CD4-positive, CD25-positive, alpha-beta regulatory T cell (primary cell): ENCODE data around the gene ZNF350. TPM values are rescaled to one million over a fixed set of nuclear protein-coding genes. Genes with fewer than 3 reads are reported as not detected.
"Not testable (repeated sequence)": the region's sequence is repeated elsewhere in the genome, so short reads cannot be mapped to it uniquely, and the experiment has no call there.

Experiments
- ATAC-seq, 2 donors: fragments of 150-1000 bp; cut with Tn5 transposase; one replicate each; pipeline ENCODE4 v1.10.0; 2021; ENCODE audit warnings: low read depth in 2 of 2, moderate number of reproducible peaks in 2 of 2, moderate library complexity in 1 of 2
- DNase-seq, 3 donors: peaks; one replicate each; pipeline versions ENCODE4 v3.0.0 to v3.0.0-alpha.2; 2012 to 2022; ENCODE audit warnings: mixed read lengths in 1 of 3
- H3K27ac ChIP-seq: one replicate; pipeline ENCODE4 v1.7.0; 2013; ENCODE audit warnings: mild to moderate bottlenecking, low read length; ENCODE audit not compliant: insufficient read depth, poor library complexity, severe bottlenecking
- H3K27me3 ChIP-seq: one replicate; pipeline ENCODE4 v1.7.0; 2013; ENCODE audit warnings: low read length; ENCODE audit not compliant: control insufficient read depth, insufficient read depth
- H3K36me3 ChIP-seq: one replicate; pipeline ENCODE4 v1.7.0; 2013; ENCODE audit warnings: mild to moderate bottlenecking, low read length, moderate library complexity; ENCODE audit not compliant: control insufficient read depth, insufficient read depth
- H3K4me1 ChIP-seq: 2 replicates; pipeline ENCODE4 v1.7.0; 2013; ENCODE audit warnings: mild to moderate bottlenecking, low read length; ENCODE audit not compliant: insufficient read depth, control insufficient read depth, poor library complexity, severe bottlenecking
- H3K4me3 ChIP-seq: one replicate; pipeline ENCODE4 v1.7.0; 2013; ENCODE audit warnings: low read depth, mild to moderate bottlenecking, low read length, moderate library complexity
- H3K9me3 ChIP-seq, 2 experiments: 1 replicate in 1 of 2; 2 replicates in 1 of 2; pipeline ENCODE4 v1.7.0; 2013; ENCODE audit warnings: low read length in 2 of 2, mild to moderate bottlenecking in 1 of 2, moderate library complexity in 1 of 2; ENCODE audit not compliant: control insufficient read depth in 2 of 2
- H3K27ac Mint-ChIP-seq, 3 donors: one replicate each; pipeline ENCODE4 v1.8.0; 2020 to 2022; ENCODE audit warnings: mild to moderate bottlenecking in 3 of 3, mixed read lengths in 3 of 3, moderate library complexity in 2 of 3
- H3K27me3 Mint-ChIP-seq: one replicate; pipeline ENCODE4 v1.8.0; 2022; ENCODE audit warnings: mild to moderate bottlenecking, mixed read lengths
- H3K36me3 Mint-ChIP-seq: one replicate; pipeline ENCODE4 v1.8.0; 2020; ENCODE audit warnings: mixed read lengths
- H3K4me1 Mint-ChIP-seq, 4 donors: one replicate each; pipeline ENCODE4 v1.8.0; 2020 to 2022; ENCODE audit warnings: mixed read lengths in 4 of 4, mild to moderate bottlenecking in 1 of 4
- H3K4me3 Mint-ChIP-seq, 4 donors: one replicate each; pipeline ENCODE4 v1.8.0; 2020 to 2022; ENCODE audit warnings: mild to moderate bottlenecking in 4 of 4, mixed read lengths in 4 of 4, moderate library complexity in 3 of 4
- H3K9me3 Mint-ChIP-seq, 7 donors: one replicate each; pipeline ENCODE4 v1.8.0; 2020 to 2022; ENCODE audit warnings: mixed read lengths in 7 of 7, mild to moderate bottlenecking in 3 of 7, moderate library complexity in 2 of 7
- polyA plus RNA-seq, 4 donors: library from polyadenylated mRNA; unstranded; fragments of 300-500 nt; fragmentation: Illumina TruSeq; gene quantifications; one replicate each; pipeline ENCODE4 v1.2.3, GENCODE V29; 2021
- total RNA-seq: library from RNA; stranded (reverse); gene quantifications from one replicate; pipeline ENCODE4 v1.2.3, GENCODE V29; 2022

ZNF350 gene
- total and polyA plus RNA-seq, 5 donors from 2014 or later = 15.5 to 25.4 (median 19.8) TPM

DNA sequence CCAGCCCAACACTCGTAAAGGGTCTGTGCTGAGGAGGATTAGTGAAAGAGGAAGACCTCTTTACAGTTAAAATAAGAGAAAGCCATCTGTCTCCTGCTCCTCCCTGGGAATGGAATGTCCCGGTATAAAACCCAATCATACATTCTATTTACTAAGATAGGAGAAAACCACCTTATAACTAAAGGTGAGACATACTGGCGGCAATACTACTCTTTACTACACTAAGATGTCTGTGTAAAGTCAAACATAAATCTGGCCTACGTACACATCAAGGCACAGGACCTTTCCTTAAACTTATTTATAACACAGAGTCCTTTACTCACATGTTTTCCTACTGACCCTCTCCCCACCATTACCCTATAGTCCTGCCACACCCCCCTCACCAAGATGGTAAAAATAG is 3.3 kb downstream of the ZNF350 start:
- Histone ChIP-seq H3K4me3 (no peak overlapping the region), H3K27me3 (no peaks in the 10 kb centered on the region), H3K4me1 (peaks cover 7% of the 10 kb centered on the region), H3K9me3 (peaks cover 69 to 92% of the 10 kb centered on the region in 2 experiments), H3K36me3 (peaks cover 51% of the 10 kb centered on the region), H3K27ac (no peak overlapping the region)
- Mint-ChIP-seq H3K4me3 (peak overlapping the region in 1 of 4 donors; percentile 70), H3K36me3 (peaks cover 68% of the 10 kb centered on the region), H3K27ac (no peak overlapping the region), H3K4me1 (peaks cover 7 to 22% (median 8%) of the 10 kb centered on the region in 4 donors), H3K9me3 (peaks cover 4 to 78% (median 41%) of the 10 kb centered on the region in 7 donors), H3K27me3 (peaks cover 5% of the 10 kb centered on the region)
- ATAC-seq (no peak), DNase-seq (no peak)

DNA sequence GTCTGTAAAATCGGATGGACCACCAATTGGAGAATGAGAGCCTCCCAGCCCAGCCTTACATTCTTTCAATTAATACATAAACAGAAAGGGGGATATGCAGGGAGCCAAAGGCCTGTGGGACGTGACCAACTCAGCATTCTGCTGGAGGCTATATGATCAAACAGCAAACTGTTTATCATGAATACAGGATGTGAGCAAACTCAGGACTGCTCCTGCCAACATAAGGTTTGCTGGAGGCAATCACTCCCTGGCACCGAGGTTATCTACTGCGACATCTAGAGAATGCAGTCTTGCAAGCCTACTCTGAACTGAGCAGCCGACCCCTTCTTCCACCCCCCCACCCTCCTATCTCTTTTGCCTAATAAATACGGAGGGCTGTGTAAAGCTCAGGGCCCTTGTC is 5.7 kb downstream of the ZNF350 start:
- H3K36me3 ChIP-seq = peaks cover 53% of the 10 kb centered on the region
- DNase-seq, H3K27ac ChIP-seq, H3K4me3 Mint-ChIP-seq, H3K27me3 ChIP-seq, H3K4me3 ChIP-seq, H3K27ac Mint-ChIP-seq, H3K27me3 Mint-ChIP-seq, ATAC-seq, H3K4me1 ChIP-seq: not testable (repeated sequence)
- H3K4me1 Mint-ChIP-seq = peaks cover 0 to 13% (median 1%) of the 10 kb centered on the region in 4 donors
- peaks cover 82% of the 10 kb centered on the region for H3K36me3 Mint-ChIP-seq
- H3K9me3 ChIP-seq = peaks cover 85 to 96% of the 10 kb centered on the region in 2 experiments
- H3K9me3 Mint-ChIP-seq = peaks cover 0 to 84% (median 41%) of the 10 kb centered on the region in 7 donors

DNA sequence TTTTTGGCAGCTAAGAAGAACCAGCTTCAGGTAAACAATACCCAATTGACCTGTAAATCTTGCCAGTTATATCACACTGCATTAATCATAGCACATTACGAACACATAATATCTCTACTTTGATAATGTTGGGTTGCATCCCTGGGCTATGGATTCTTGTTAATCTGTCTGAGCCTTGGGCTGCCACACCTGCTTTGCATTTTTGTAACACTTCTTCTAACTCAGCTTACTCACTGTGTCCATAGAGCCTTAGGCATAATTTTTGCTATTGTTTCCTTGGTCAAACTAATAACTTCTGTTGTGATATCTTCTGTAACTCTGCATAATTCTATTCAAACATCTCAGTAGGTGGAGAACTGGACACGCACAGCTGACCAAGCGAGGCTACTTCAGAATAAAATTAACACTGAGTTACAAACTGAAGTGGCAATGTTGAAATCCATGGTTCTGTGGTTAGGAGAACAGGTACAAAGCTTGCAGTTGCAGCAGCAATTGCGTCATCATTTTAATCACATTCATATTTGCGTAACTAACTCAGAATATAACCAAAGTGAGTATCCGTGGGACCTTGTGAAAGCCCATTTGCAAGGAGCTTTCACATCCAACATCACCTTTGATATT is 6.4 kb downstream of the ZNF350 start:
- Histone ChIP-seq H3K27me3 (no peaks in the 10 kb centered on the region), H3K27ac (no peak overlapping the region), H3K36me3 (peaks cover 53% of the 10 kb centered on the region), H3K4me1 (no peaks in the 10 kb centered on the region), H3K9me3 (peaks cover 84 to 98% of the 10 kb centered on the region in 2 experiments), H3K4me3 (no peak overlapping the region)
- Mint-ChIP-seq H3K9me3 (peaks cover 0 to 86% (median 44%) of the 10 kb centered on the region in 7 donors), H3K27me3 (no peaks in the 10 kb centered on the region), H3K4me3 (no peak overlapping the region), H3K27ac (no peak overlapping the region), H3K4me1 (peaks cover 0 to 10% (median 1%) of the 10 kb centered on the region in 4 donors), H3K36me3 (peaks cover 80% of the 10 kb centered on the region)
- no peak for DNase-seq
- ATAC-seq = no peak

DNA sequence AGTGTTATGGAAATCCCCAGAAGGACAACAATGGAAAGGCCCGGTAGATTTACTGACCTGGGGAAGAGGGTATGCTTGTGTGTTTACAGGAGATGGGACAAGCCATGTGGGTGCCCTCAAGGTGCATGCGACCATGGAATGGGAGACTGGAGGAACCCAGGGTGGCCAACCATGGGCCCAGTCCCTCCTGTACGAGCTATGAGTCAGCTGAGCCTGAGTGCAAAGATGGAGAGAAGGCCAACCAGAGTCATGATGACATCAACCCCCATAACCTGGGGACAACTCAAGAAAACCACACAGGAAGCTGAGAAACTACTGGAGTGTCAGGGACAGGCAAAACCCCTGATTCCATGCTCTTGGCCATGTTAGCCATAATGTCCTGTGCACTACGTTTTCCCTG is 7.8 kb downstream of the ZNF350 start:
- Histone ChIP-seq H3K36me3 (peaks cover 66% of the 10 kb centered on the region), H3K27me3 (no peaks in the 10 kb centered on the region), H3K4me3 (no peak overlapping the region), H3K4me1 (no peaks in the 10 kb centered on the region), H3K9me3 (peaks cover 86 to 99% of the 10 kb centered on the region in 2 experiments), H3K27ac (no peak overlapping the region)
- Mint-ChIP-seq H3K4me3 (peak overlapping the region in 1 of 4 donors; percentile 7), H3K36me3 (peaks cover 83% of the 10 kb centered on the region), H3K27ac (peak overlapping the region in 1 of 3 donors; percentile 43), H3K9me3 (peaks cover 0 to 92% (median 48%) of the 10 kb centered on the region in 7 donors), H3K27me3 (no peaks in the 10 kb centered on the region), H3K4me1 (peaks cover 0 to 5% (median 1%) of the 10 kb centered on the region in 4 donors)
- DNase-seq = no peak
- ATAC-seq = no peak

DNA sequence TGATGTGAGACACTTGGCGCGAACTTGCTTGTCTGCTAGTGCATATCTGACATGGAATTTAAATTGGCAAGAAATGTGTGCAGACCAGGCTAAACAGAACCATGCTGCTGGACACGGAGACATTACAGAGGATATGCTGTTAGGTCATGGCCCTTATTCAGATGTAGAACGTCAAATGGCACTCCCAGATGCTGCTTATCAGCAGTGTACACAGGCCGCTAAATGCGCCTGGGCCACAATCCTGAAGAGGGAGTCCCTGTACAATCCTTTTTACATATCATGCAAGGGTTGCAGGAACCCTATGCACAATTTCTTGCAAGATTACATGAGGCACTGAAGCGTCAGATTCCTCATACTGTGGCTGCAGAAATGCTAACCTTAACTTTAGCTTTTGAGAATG is 9.3 kb downstream of the ZNF350 start:
- Mint-ChIP-seq H3K9me3 (peaks cover 0 to 93% (median 47%) of the 10 kb centered on the region in 7 donors), H3K4me1 (peaks cover 0 to 4% (median 0%) of the 10 kb centered on the region in 4 donors), H3K27ac (no peak overlapping the region), H3K4me3 (no peak overlapping the region), H3K36me3 (peaks cover 80% of the 10 kb centered on the region), H3K27me3 (no peaks in the 10 kb centered on the region)
- DNase-seq = no peak
- Histone ChIP-seq H3K36me3 (peaks cover 68% of the 10 kb centered on the region), H3K27me3 (no peaks in the 10 kb centered on the region), H3K4me1 (no peaks in the 10 kb centered on the region), H3K27ac (no peak overlapping the region), H3K4me3 (no peak overlapping the region), H3K9me3 (peaks cover 87 to 99% of the 10 kb centered on the region in 2 experiments)
- no peak for ATAC-seq

DNA sequence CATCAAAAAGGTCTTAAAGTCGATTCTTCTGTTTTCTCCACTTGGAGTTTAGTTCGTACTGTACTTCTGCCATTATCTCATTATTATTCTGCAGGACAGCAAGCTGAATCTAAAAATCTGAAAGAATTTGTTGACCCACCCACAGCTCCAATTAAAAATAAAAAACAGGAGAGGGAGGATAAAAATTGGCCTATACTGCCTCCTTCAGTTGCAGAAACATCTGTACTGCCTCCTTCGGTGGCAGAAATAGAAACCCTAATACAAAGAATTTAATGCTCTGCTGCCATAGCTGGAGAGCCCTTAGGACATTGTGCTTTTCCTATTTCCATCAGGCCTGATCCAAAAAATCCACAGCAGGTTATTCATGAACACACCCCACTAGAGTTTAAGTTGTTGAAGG is 9.8 kb downstream of the ZNF350 start:
- no peaks in the 10 kb centered on the region for H3K4me1 ChIP-seq
- H3K27me3 ChIP-seq = no peaks in the 10 kb centered on the region
- Mint-ChIP-seq H3K27ac (no peak overlapping the region), H3K4me1 (peaks cover 0 to 4% (median 0%) of the 10 kb centered on the region in 4 donors), H3K27me3 (no peaks in the 10 kb centered on the region), H3K9me3 (peaks cover 0 to 95% (median 49%) of the 10 kb centered on the region in 7 donors), H3K4me3 (no peak overlapping the region), H3K36me3 (peaks cover 82% of the 10 kb centered on the region)
- no peak overlapping the region for H3K27ac ChIP-seq
- ATAC-seq (no peak), DNase-seq (no peak)
- H3K36me3 ChIP-seq = peaks cover 68% of the 10 kb centered on the region
- H3K4me3 ChIP-seq = no peak overlapping the region
- H3K9me3 ChIP-seq = peaks cover 86 to 100% of the 10 kb centered on the region in 2 experiments

DNA sequence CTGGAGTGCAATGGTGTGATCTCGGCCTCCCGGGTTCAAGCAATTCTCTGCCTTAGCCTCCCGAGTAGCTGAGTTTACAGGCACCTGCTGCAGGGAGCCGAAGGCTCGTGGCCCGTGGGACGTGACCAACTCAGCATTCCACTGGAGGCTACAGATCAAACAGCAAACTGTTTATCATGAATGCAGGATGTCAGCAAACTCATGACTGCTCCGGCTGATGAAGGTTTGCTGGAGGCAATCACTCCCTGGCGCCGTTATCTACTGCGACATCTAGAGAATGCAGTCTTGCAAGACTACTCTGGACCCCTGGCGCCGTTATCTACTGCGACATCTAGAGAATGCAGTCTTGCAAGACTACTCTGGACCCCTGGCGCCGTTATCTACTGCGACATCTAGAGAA is 10.9 kb downstream of the ZNF350 start:
- DNase-seq, H3K4me1 ChIP-seq, H3K27ac Mint-ChIP-seq, H3K4me3 ChIP-seq, H3K4me1 Mint-ChIP-seq, H3K27me3 ChIP-seq, H3K4me3 Mint-ChIP-seq, H3K27ac ChIP-seq, ATAC-seq, H3K27me3 Mint-ChIP-seq: not testable (repeated sequence)
- Histone ChIP-seq H3K36me3 (peaks cover 68% of the 10 kb centered on the region), H3K9me3 (peaks cover 88 to 100% of the 10 kb centered on the region in 2 experiments)
- Mint-ChIP-seq H3K36me3 (peaks cover 82% of the 10 kb centered on the region), H3K9me3 (peaks cover 0 to 96% (median 50%) of the 10 kb centered on the region in 7 donors)

DNA sequence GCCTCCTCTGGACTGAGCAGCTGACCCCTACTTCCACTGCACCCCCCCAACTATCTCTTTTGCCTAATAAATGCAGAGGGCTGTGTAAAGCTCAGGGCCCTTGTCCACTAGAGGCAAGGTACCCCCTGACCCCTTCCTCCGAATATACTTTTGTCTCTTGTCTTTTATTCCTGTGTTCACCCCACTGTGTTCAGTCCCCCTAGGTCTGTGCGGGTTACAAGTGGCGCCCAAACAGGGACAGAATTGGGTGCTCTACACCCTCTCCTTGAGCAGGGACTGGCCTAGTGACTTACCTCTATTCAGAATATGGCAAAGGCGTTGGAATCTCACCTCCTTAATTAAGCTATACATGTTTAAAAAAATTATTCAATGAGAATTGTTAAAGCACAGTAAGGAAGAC is 15.0 kb downstream of the ZNF350 start:
- Histone ChIP-seq H3K4me1 (no peaks in the 10 kb centered on the region), H3K27ac (no peak overlapping the region), H3K36me3 (peaks cover 85% of the 10 kb centered on the region), H3K27me3 (no peaks in the 10 kb centered on the region), H3K9me3 (peaks cover 83 to 99% of the 10 kb centered on the region in 2 experiments), H3K4me3 (no peak overlapping the region)
- Mint-ChIP-seq H3K27me3 (no peaks in the 10 kb centered on the region), H3K36me3 (peaks cover 74% of the 10 kb centered on the region), H3K4me1 (no peaks in the 10 kb centered on the region), H3K9me3 (peaks cover 0 to 90% (median 40%) of the 10 kb centered on the region in 7 donors), H3K27ac (no peak overlapping the region), H3K4me3 (peak overlapping the region in 1 of 4 donors; percentile 25)
- peak in 2 of 3 donors; percentile 14 to 42 for DNase-seq
- ATAC-seq = no peak
